NK-92 (cell line): ENCODE data around the gene SEPTIN3.
"Not testable (repeated sequence)": the region's sequence is repeated elsewhere in the genome, so short reads cannot be mapped to it uniquely, and the experiment has no call there.

Source experiments
- DNase-seq: peaks from one replicate; lab custom pipeline; 2025; ENCODE audit not compliant: unreplicated experiment; lab: John Stamatoyannopoulos, UW

Gene SEPTIN3

DNA sequence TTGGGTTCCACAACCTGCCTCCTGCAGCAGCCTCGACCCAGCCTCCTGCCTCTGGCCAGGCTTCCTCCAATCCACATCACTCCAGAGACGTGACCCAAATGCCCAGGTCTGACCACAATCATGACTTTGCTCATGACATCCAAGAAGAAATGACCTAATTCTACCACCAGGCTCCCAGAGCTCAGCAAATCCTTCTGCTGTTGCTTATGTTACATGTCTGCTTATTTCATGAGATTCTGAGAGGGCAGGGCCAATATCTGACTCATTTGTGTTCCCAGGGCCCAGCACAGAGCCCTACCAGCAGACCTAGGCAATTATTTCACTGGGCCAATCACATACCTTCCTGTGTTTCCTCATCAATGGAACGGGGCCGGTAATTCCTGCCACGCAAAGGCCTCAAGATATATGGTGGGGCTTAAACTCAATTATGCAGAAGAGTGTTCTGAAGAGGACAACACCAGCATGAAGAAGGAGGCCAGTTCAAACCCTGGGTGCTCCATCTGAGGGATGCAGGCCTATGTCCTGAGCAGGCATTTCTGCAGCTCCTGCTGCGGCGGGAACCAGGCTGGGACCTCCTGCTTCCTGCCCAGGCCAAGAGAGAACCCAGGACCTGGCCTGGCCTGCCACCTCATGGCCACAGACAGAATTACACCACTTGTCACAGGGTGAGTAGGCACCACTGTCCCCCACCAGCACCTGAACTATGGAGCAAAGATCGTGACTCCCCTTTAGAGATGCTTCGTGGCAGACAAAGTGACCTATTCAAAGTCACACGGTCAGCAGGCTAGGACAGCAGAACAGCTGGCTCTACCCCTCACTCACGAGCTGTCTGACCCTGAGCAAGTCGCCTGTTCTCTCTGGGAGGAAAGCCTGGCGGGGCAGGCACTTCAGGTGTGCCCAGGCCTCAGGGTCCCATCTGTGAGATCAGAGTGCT is 28.1 kb upstream of the SEPTIN3 start:
- DNase-seq: no peak

GRCh38 chr22:41943661-41944209 is 25.5 kb upstream of the SEPTIN3 start:
- no peak for DNase-seq

GRCh38 chr22:41946629-41947423 is 22.4 kb upstream of the SEPTIN3 start, which contains the start of gene CENPM:
TSS of gene CENPM (minus strand) at chr22:41947152. CDS start at chr22:41947076, 76 bp downstream.
- no peak for DNase-seq

DNA sequence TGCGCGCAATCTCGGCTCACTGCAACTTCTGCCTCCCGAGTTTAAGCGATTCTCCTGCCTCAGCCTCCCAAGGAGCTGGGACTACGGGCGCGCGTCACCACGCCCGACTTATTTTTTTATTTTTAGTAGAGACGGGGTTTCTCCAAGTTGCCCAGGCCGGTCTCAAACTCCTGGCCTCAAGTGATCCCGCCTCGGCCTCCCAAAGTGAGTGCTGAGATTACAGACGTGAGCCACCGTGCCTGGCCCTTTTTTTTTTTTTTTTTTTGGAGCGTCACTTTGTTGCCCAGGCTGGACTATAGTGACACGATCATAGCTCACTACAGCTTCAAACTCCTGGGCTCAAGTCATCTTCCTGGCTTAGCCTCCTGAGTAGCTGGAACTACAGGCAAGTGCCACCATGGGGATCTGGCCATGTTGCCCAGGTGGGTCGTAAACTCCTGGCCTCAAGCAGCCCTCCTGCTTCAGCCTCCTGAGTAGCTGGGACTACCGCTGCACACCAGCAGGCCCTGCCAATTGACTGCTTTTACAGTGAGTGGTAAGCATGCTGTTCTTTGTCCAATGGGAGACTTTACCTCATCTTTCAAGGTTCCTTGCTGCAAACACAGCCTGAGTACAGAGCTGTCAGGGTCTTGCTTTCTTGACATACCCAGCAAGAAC is 21.7 kb upstream of the SEPTIN3 start:
- no peak for DNase-seq

- DNase-seq: no peak
Observed at GRCh38 chr22:41948142-41948541, 21.1 kb upstream of the SEPTIN3 start.

DNA sequence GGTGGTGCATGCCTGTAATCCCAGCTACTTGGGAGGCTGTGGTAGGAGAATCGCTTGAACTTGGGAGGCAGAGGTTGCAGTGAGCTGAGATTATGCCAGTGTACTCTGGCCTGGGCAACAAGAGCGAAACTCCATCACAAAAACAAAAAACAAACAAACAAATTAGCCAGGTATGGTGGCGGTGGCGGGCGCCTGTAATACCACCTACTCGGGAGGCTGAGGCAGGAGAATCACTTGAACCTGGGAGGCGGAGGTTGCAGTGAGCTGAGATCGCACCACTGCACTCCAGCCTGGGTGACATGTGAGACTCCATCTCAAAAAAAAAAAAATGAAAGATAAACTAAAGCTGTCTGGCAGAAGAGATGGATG is 20.3 kb upstream of the SEPTIN3 start:
- not testable (repeated sequence) for DNase-seq

GRCh38 chr22:41949297-41949965 is 19.8 kb upstream of the SEPTIN3 start:
- DNase-seq: no peak

DNA sequence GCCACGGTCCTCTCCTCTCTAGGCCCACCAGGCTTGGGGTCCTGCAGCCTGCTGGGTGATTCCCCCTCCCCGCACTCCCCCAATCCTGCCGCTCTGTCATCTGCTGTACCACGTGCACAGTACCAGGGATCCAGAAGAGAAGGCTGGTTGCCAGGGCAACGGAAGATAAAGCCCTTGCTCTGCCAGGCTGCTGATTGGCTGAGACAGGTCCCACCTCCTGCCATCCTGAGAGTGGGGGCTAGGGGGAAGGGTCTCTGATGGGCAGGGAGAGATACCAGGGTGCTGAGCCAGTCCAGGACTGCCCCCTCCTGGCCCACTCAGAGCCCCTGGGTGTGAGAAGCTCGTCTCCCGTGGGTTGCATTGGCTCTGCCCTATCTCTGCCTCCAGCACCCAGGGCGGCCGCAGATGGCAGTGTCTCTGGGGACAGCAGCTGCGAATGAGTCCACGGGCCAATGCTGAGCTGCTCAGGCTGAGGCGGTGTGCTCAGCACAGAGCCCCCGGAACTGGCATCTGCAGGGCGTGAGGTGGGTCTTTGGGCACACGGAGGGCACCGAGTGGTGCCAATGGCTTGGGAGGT is 17.3 kb upstream of the SEPTIN3 start, which contains the start of gene SMIM45:
Gene SMIM45 (plus strand): TSS at position 253 of the 577 bp plus-strand sequence.
- DNase-seq: no peak

DNA sequence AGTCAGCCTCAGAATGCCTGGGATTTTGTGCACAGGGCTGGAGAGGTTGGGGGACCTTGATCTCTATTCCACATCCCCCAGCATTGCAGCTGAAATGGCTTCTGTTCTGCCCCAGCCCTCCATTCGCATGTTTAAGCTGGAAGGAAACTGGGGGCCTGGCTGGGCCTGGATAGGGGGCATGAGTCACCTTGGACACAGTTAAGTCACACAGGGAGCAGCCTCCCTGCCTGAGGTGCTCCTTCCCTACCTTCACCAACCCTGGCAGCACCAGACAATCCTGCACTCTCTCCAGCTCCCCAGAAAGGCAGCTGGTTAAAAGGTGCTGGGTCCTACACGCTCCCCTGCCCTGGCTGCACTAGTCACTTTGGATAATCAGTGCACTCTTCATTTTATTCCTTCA is 16.5 kb upstream of the SEPTIN3 start:
- no peak for DNase-seq

GRCh38 chr22:41957941-41958556 is 11.2 kb upstream of the SEPTIN3 start:
- no peak for DNase-seq

DNA sequence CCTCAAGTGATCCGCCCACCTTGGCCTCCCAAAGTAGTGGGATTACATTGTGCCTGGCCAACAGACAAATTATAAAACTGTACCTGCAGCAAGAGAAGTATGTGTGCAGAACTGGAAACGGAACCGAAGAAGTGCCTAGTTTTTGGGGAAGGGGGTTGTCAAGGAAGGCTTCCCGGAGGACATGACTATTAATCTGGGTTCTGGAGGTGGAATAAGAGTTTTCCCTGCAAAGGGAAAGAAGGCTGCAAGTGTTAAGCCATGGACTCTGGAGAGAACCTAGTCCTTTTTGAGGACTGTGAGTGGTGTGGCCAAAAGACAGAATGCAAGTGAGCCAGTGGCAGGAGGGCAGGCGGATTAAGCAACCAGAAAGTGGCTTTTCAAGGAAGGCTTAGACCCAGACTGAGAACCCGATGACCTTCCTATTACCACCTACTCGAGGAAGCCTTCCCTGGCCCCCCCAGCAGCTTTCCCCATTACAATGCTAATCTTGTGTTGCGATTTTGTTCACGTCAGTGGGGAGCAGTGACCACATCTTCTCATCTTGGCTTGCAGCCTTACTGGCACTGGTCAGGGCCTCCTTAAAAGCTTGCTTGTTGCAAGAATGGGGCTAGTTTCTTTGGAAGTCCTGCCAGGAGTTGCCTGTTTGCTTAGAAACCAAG is 5.7 kb upstream of the SEPTIN3 start:
- DNase-seq: no peak

- no peak for DNase-seq
Observed at GRCh38 chr22:41964112-41964491, 5.1 kb upstream of the SEPTIN3 start.

GRCh38 chr22:41966225-41966606 is 3.0 kb upstream of the SEPTIN3 start:
- no peak for DNase-seq

DNA sequence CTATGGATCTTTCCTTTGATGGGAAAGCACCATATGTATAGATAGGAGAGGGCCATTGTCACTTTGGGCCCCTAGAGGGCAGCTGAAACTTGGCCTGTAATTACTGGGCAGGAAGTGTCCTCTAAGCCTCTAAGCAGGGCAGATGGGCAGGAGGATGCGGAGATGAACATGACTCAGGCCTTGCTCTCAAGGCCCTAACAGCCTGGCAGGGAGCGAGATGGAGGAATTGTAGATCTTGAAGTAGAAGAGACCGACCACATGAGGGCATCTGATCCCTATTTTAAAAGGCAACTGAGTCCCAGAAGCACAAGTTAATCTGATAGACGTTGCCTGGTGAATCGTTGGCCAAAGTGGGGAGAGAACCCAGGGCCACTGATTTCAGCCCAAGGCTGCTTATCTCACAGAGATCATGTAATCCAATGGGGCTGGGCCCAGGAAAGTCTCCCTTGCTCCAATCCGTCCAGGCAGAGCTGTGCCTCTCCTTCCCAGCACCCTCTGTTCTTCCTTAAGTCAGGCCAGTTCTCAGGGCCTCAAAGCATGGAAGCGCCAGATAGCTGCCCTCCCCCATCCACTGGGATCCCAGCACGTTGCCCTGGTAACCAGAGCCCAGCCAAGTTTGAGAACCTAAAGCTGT is 2.5 kb upstream of the SEPTIN3 start:
- no peak for DNase-seq

GRCh38 chr22:41968601-41969000 is 642 bp upstream of the SEPTIN3 start:
- no peak for DNase-seq

DNA sequence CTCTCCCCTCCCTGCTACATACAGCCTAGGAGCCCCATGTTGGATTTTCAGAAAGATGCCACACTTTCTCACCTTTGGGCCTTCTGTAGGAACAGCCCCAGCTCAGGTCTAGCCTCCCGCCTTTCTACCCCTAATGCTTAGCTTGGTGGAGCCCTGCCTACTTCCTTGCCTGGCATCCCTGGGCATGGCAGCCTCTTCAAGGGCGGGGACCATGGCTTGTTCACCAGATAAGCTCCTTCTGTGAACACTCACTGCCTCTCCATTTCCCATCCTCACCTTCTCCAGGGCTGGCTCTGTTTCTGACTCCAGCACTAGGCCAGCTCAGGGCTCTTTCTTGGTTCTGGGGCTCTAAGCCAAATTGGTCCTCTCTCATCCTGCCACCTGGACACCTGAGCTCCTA is 1.4 kb downstream of the SEPTIN3 start:
- DNase-seq: no peak

GRCh38 chr22:41971431-41971830 is 2.2 kb downstream of the SEPTIN3 start:
- no peak for DNase-seq

DNA sequence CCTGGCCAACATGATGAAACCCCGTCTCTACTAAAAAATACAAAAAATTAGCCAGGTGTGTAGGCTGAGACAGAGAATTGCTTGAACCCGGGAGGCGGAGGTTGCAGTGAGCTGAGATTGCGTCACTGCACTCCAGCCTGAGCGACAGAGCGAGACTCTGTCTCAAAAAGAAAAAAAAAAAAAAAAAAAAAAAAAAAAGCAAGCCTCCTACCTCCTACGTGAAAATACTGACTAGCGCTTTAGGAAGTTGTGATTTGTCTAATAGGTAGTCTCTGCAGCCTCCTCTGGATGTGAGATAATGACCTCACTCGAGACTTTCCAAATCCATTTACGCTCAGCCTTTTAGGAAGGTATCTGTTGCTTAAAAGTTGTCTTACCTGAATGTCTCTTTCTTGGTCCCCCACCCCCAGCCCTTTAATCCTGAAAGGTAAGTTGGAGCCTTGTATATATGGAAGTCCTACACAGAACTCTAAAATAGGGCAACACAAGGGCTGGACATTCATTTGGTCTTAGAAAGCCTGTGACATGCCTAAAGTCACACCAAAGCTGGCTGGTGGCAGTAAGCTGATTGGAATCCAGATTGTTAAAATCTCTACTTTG is 5.5 kb downstream of the SEPTIN3 start:
- DNase-seq: no peak
